Stomach (tissue), 9 donors: ENCODE measurements around the gene DENND6A. TPM values are rescaled to one million over a fixed set of nuclear protein-coding genes. Genes with fewer than 3 reads are reported as not detected.
A peak's percentile ranks its signal among the peaks of the same experiment; 100 is the strongest.

Experiments
- DNase-seq, 2 donors: peaks; one replicate each; pipeline versions ENCODE4 v3.0.0 to v3.0.0-alpha.2; 2013 to 2019
- H3K27ac ChIP-seq, 5 donors: fragments of 200-600 bp in 4 of 5; sonication (generic) in 4 of 5; one replicate each; pipeline ENCODE4 v1.5.1; 2013 to 2019; ENCODE audit warnings: mild to moderate bottlenecking in 1 of 5, moderate library complexity in 1 of 5
- H3K27me3 ChIP-seq, 3 donors: fragments of 200-600 bp; sonication (generic); one replicate each; pipeline ENCODE4 v1.5.1; 2017 to 2019; ENCODE audit warnings: mixed run types in 1 of 3
- H3K36me3 ChIP-seq, 4 donors: fragments of 200-600 bp; sonication (generic); 1 replicate in 3 of 4; 2 replicates in 1 of 4; pipeline ENCODE4 v1.5.1; 2016 to 2019
- H3K4me1 ChIP-seq, 4 donors: fragments of 200-600 bp; sonication (generic); one replicate each; pipeline ENCODE4 v1.5.1; 2016 to 2019
- H3K4me3 ChIP-seq, 4 donors: fragments of 200-600 bp; sonication (generic) in 3 of 4; one replicate each; pipeline ENCODE4 v1.5.1; 2016 to 2019; ENCODE audit warnings: mild to moderate bottlenecking in 1 of 4
- H3K9me3 ChIP-seq, 4 donors: fragments of 200-600 bp; sonication (generic); one replicate each; pipeline ENCODE4 v1.5.1; 2016 to 2019
- EP300 ChIP-seq: sonication (generic); formaldehyde crosslinking; IDR thresholded peaks from one replicate; pipeline ENCODE4 v1.6.1; 2017; ENCODE audit warnings: antibody characterized with exemption
- POLR2A ChIP-seq, 4 donors: fragments of 450-650 bp; IDR thresholded peaks; one replicate each; pipeline ENCODE4 v1.6.1; 2016; ENCODE audit warnings: antibody characterized with exemption in 4 of 4, control low read depth in 2 of 4, mild to moderate bottlenecking in 1 of 4, moderate library complexity in 1 of 4
- POLR2AphosphoS5 ChIP-seq, 3 donors: sonication (generic); formaldehyde crosslinking; IDR thresholded peaks; one replicate each; pipeline ENCODE4 v1.6.1; 2016; ENCODE audit warnings: antibody characterized with exemption in 3 of 3
- WGBS, 5 donors: extraction: QIAGEN DNeasy Blood & Tissue Kit in 3 of 5; methylation state at CpG; one replicate each; pipeline versions ENCODE4 v1.1.5 to v1.1.7; 2013 to 2018; 5-methylcytosine and 5-hydroxymethylcytosine counted together
- intact Hi-C: fragments of 100-400 bp; cut with DNase I; formaldehyde crosslinking; loops from one replicate; pipeline ENCODE4 v1.15.1; 2023; ENCODE audit warnings: low total_unique reads
- polyA plus RNA-seq, 3 donors: library from polyadenylated mRNA; stranded (reverse); fragments of 200-250 nt; gene quantifications; one replicate each; pipeline ENCODE4 v1.2.3, GENCODE V29; 2013
- small RNA-seq, 4 donors: library from RNA; depleted of rRNA; stranded (forward); fragments of <200 nt; gene quantifications; one replicate each; pipeline ENCODE3, GENCODE V24; 2016
- total RNA-seq, 5 donors: library from RNA; depleted of rRNA; stranded (reverse); fragments of >200 nt; gene quantifications; one replicate each; pipeline versions ENCODE4 v1.1.0 to v1.2.3, GENCODE V29; 2014 to 2016
- TF ChIP-seq, protein P1 (sequence below), 7 experiments: fragments of 450-650 bp in 4 of 7; fragments of 200-600 bp in 3 of 7; sonication (generic) in 3 of 7; IDR thresholded peaks; one replicate each; pipeline ENCODE4 v1.5.1; 2016 to 2019; ENCODE audit warnings: antibody characterized with exemption in 7 of 7, control low read depth in 2 of 7, mild to moderate bottlenecking in 1 of 7
- donor health status: healthy with polysubstance abuse.
- donor health status: Bipolar disorder and iron deficiency.
- donor health status: healthy.

Gene DENND6A
- total and polyA plus RNA-seq, 8 donors: 6.5 to 110 (median 11.0) TPM

DNA sequence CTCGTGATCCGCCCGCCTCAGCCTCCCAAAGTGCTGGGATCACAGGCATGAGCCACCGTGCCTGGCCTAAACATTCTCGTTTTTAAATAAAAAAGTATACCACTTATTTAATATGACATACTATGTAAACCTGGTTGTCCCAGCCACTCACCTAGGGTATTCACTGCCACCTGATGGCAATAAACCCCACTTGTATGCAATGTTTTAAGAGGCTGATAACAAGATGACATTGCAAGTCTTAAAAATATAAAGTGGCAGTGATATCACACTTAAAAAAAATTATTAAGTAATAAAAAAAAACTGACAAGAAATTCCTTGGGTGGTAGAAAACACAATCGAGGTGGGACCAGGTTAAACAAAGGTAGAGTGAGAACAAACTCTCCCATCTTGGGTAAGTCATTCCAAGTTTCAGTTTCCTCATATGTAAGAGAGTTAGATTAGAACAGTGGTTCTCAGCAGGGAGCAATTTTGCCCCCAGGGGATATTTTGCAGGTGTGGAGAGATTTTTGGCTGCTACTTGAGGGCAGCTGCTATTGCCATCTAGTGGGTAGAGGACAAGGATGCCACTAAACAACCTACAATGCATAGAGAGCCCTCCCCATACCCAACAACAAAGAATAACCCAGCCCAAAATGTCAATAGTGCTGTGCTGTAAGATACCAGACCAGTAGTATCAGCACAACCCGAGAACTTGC, 110.3 kb downstream of the DENND6A start:
- peak in 1 of 2 donors; percentile 67 for DNase-seq
- H3K4me3 ChIP-seq: no peak overlapping the region
- intact Hi-C loops: no loop called here
- peak in 1 of 3 donors; percentile 36 for TF ChIP-seq POLR2AphosphoS5 (IDR thresholded peaks at IDR 0.05)
- TF ChIP-seq POLR2A (IDR thresholded peaks at IDR 0.05): no peak
- no peaks in the 10 kb centered on the region for H3K27me3 ChIP-seq
- 60 to 75% (median 65%) methylated on average over 6 to 7 of the region's 7 CpGs for WGBS, 5 donors
- H3K27ac ChIP-seq: peak overlapping the region; percentile 8 to 49 (median 43)
- no peaks in the 10 kb centered on the region for H3K9me3 ChIP-seq
- peaks cover 20 to 91% (median 64%) of the 10 kb centered on the region in 4 donors for H3K4me1 ChIP-seq
- H3K36me3 ChIP-seq: peaks cover 0 to 62% (median 60%) of the 10 kb centered on the region in 4 donors

DNA sequence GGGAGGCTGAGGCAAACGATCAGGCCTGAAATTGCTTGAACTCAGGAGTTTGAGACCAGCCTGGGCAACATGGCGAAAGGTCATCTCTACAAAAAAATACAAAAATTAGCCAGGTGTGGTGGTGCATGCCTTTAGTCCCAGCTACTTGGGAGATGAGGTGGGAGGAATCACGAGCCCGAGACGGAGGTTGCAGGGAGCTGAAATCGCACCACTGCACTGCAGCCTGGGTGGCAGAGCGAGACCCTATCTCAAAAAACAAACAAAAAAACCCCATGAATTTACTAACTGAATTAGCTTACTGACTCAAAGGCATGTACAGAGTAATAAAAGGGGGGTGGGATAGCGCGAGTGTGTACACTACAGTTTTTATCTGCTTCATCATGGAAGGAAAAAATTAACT, 115.1 kb downstream of the DENND6A start:
- H3K9me3 ChIP-seq: no peaks in the 10 kb centered on the region
- H3K4me1 ChIP-seq: peaks cover 5 to 79% (median 38%) of the 10 kb centered on the region in 4 donors
- WGBS, 5 donors: 73 to 87% (median 81%) methylated on average over 9 of the region's 9 CpGs
- no peak overlapping the region for H3K27ac ChIP-seq
- H3K36me3 ChIP-seq: peaks cover 33 to 94% (median 92%) of the 10 kb centered on the region in 4 donors
- no peak overlapping the region for H3K4me3 ChIP-seq
- TF ChIP-seq, protein P1, sequence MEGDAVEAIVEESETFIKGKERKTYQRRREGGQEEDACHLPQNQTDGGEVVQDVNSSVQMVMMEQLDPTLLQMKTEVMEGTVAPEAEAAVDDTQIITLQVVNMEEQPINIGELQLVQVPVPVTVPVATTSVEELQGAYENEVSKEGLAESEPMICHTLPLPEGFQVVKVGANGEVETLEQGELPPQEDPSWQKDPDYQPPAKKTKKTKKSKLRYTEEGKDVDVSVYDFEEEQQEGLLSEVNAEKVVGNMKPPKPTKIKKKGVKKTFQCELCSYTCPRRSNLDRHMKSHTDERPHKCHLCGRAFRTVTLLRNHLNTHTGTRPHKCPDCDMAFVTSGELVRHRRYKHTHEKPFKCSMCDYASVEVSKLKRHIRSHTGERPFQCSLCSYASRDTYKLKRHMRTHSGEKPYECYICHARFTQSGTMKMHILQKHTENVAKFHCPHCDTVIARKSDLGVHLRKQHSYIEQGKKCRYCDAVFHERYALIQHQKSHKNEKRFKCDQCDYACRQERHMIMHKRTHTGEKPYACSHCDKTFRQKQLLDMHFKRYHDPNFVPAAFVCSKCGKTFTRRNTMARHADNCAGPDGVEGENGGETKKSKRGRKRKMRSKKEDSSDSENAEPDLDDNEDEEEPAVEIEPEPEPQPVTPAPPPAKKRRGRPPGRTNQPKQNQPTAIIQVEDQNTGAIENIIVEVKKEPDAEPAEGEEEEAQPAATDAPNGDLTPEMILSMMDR (IDR thresholded peaks at IDR 0.05): no peak
- no peak for TF ChIP-seq POLR2A (IDR thresholded peaks at IDR 0.05)
- no peak for TF ChIP-seq POLR2AphosphoS5 (IDR thresholded peaks at IDR 0.05)
- no peak for TF ChIP-seq EP300
- intact Hi-C loops: no loop called here
- H3K27me3 ChIP-seq: no peaks in the 10 kb centered on the region
- DNase-seq: no peak

GRCh38 chr3:57575966-57576626, 116.8 kb downstream of the DENND6A start:
- Histone ChIP-seq H3K4me1 (peaks cover 4 to 74% (median 25%) of the 10 kb centered on the region in 4 donors), H3K27me3 (no peaks in the 10 kb centered on the region), H3K36me3 (peaks cover 48 to 95% (median 94%) of the 10 kb centered on the region in 4 donors), H3K27ac (no peak overlapping the region), H3K9me3 (no peaks in the 10 kb centered on the region), H3K4me3 (no peak overlapping the region)
- intact Hi-C loops: no loop called here
- WGBS, 5 donors: 61 to 77% (median 76%) methylated on average over 3 of the region's 3 CpGs
- no peak for DNase-seq
- TF ChIP-seq POLR2A (IDR thresholded peaks at IDR 0.05): no peak
- no peak for TF ChIP-seq EP300
- TF ChIP-seq POLR2AphosphoS5 (IDR thresholded peaks at IDR 0.05): no peak
- TF ChIP-seq, protein P1 (IDR thresholded peaks at IDR 0.05): no peak

Small RNAs within 50 kb of the gene (small RNA-seq; reads per million reads assigned to genes)
- gene RNU6ATAC26P: 0 reads per million in 4 donors

Other genes starting within 250 kb of the DENND6A start
- 1 to 10 TPM in 1 of 5 donors, under 1 TPM in 2, not detected in 2; 0.73 to 8.2 (median 0.89) TPM for gene DNAH12, start 148.7 kb downstream of the DENND6A start, total RNA-seq
- gene DNAH12, start 148.7 kb downstream of the DENND6A start, polyA plus RNA-seq: under 1 TPM in 1 of 3 donors, not detected in 2; 0.23 TPM
- gene PDE12, start 136.8 kb downstream of the DENND6A start, total RNA-seq: 10 to 100 TPM in 3 of 5 donors, 1 to 10 TPM in 2; 3.5 to 17.4 (median 10.3) TPM
- gene PDE12, start 136.8 kb downstream of the DENND6A start, polyA plus RNA-seq: 1 to 10 TPM; 2.7 to 4.0 (median 3.1) TPM
- gene ARF4, start 95.7 kb downstream of the DENND6A start, total RNA-seq: 100 to 1,000 TPM in 2 of 5 donors, 10 to 100 TPM in 3; 12.8 to 180 (median 63.4) TPM
- gene ARF4, start 95.7 kb downstream of the DENND6A start, polyA plus RNA-seq: 100 to 1,000 TPM in 2 of 3 donors, 10 to 100 TPM in 1; 95.4 to 159 (median 154) TPM
- gene SLMAP, start 63.2 kb upstream of the DENND6A start, total RNA-seq: 100 to 1,000 TPM; 123 to 534 (median 292) TPM
- 10 to 100 TPM; 23.9 to 41.2 (median 26.7) TPM for gene SLMAP, start 63.2 kb upstream of the DENND6A start, polyA plus RNA-seq